Stomach (tissue), 9 donors: ENCODE data around the gene POC1A. TPM values are rescaled to one million over a fixed set of nuclear protein-coding genes. Genes with fewer than 3 reads are reported as not detected.

Experiments used
- DNase-seq, 2 donors: peaks; one replicate each; pipeline versions ENCODE4 v3.0.0 to v3.0.0-alpha.2; 2013 to 2019
- H3K27ac ChIP-seq, 5 donors: fragments of 200-600 bp in 4 of 5; sonication (generic) in 4 of 5; one replicate each; pipeline ENCODE4 v1.5.1; 2013 to 2019; ENCODE audit warnings: mild to moderate bottlenecking in 1 of 5, moderate library complexity in 1 of 5
- H3K27me3 ChIP-seq, 3 donors: fragments of 200-600 bp; sonication (generic); one replicate each; pipeline ENCODE4 v1.5.1; 2017 to 2019; ENCODE audit warnings: mixed run types in 1 of 3
- H3K36me3 ChIP-seq, 4 donors: fragments of 200-600 bp; sonication (generic); 1 replicate in 3 of 4; 2 replicates in 1 of 4; pipeline ENCODE4 v1.5.1; 2016 to 2019
- H3K4me1 ChIP-seq, 4 donors: fragments of 200-600 bp; sonication (generic); one replicate each; pipeline ENCODE4 v1.5.1; 2016 to 2019
- H3K4me3 ChIP-seq, 4 donors: fragments of 200-600 bp; sonication (generic) in 3 of 4; one replicate each; pipeline ENCODE4 v1.5.1; 2016 to 2019; ENCODE audit warnings: mild to moderate bottlenecking in 1 of 4
- H3K9me3 ChIP-seq, 4 donors: fragments of 200-600 bp; sonication (generic); one replicate each; pipeline ENCODE4 v1.5.1; 2016 to 2019
- CTCF ChIP-seq, 7 experiments: fragments of 450-650 bp in 4 of 7; fragments of 200-600 bp in 3 of 7; sonication (generic) in 3 of 7; IDR thresholded peaks; one replicate each; pipeline ENCODE4 v1.5.1; 2016 to 2019; ENCODE audit warnings: antibody characterized with exemption in 7 of 7, control low read depth in 2 of 7, mild to moderate bottlenecking in 1 of 7
- EP300 ChIP-seq: sonication (generic); formaldehyde crosslinking; IDR thresholded peaks from one replicate; pipeline ENCODE4 v1.6.1; 2017; ENCODE audit warnings: antibody characterized with exemption
- POLR2A ChIP-seq, 4 donors: fragments of 450-650 bp; IDR thresholded peaks; one replicate each; pipeline ENCODE4 v1.6.1; 2016; ENCODE audit warnings: antibody characterized with exemption in 4 of 4, control low read depth in 2 of 4, mild to moderate bottlenecking in 1 of 4, moderate library complexity in 1 of 4
- POLR2AphosphoS5 ChIP-seq, 3 donors: sonication (generic); formaldehyde crosslinking; IDR thresholded peaks; one replicate each; pipeline ENCODE4 v1.6.1; 2016; ENCODE audit warnings: antibody characterized with exemption in 3 of 3
- WGBS, 5 donors: extraction: QIAGEN DNeasy Blood & Tissue Kit in 3 of 5; methylation state at CpG; one replicate each; pipeline versions ENCODE4 v1.1.5 to v1.1.7; 2013 to 2018; 5-methylcytosine and 5-hydroxymethylcytosine counted together
- intact Hi-C: fragments of 100-400 bp; cut with DNase I; formaldehyde crosslinking; loops from one replicate; pipeline ENCODE4 v1.15.1; 2023; ENCODE audit warnings: low total_unique reads
- polyA plus RNA-seq, 3 donors: library from polyadenylated mRNA; stranded (reverse); fragments of 200-250 nt; gene quantifications; one replicate each; pipeline ENCODE4 v1.2.3, GENCODE V29; 2013
- total RNA-seq, 5 donors: library from RNA; depleted of rRNA; stranded (reverse); fragments of >200 nt; gene quantifications; one replicate each; pipeline versions ENCODE4 v1.1.0 to v1.2.3, GENCODE V29; 2014 to 2016
- donor health status: healthy with polysubstance abuse.
- donor health status: Bipolar disorder and iron deficiency.
- donor health status: healthy.

Gene POC1A
- total and polyA plus RNA-seq, 8 donors: 1.8 to 23.2 (median 3.5) TPM; not detected in 1

GRCh38 chr3:52078781-52079560 is 75.3 kb downstream of the POC1A start:
- 93 to 96% (median 94%) methylated on average over 19 of the region's 19 CpGs for WGBS, 5 donors
- Histone ChIP-seq H3K9me3 (no peaks in the 10 kb centered on the region), H3K27ac (no peak overlapping the region), H3K36me3 (no peaks in the 10 kb centered on the region), H3K27me3 (no peaks in the 10 kb centered on the region), H3K4me1 (peaks cover 0 to 16% (median 2%) of the 10 kb centered on the region in 4 donors), H3K4me3 (no peak overlapping the region)
- DNase-seq: no peak
- no peak for TF ChIP-seq POLR2AphosphoS5 (IDR thresholded peaks at IDR 0.05)
- TF ChIP-seq POLR2A (IDR thresholded peaks at IDR 0.05): no peak
- no peak for TF ChIP-seq CTCF (IDR thresholded peaks at IDR 0.05)
- no peak for TF ChIP-seq EP300
- intact Hi-C loops: no loop called here

- H3K9me3 ChIP-seq: no peaks in the 10 kb centered on the region
- TF ChIP-seq POLR2AphosphoS5 (IDR thresholded peaks at IDR 0.05) (no peak), EP300 (no peak), CTCF (IDR thresholded peaks at IDR 0.05) (no peak), POLR2A (IDR thresholded peaks at IDR 0.05) (no peak)
- no peaks in the 10 kb centered on the region for H3K36me3 ChIP-seq
- H3K4me1 ChIP-seq: peaks cover 0 to 16% (median 2%) of the 10 kb centered on the region in 4 donors
- 47 to 61% (median 55%) methylated on average over 3 of the region's 3 CpGs for WGBS, 5 donors
- no peaks in the 10 kb centered on the region for H3K27me3 ChIP-seq
- intact Hi-C loops: no loop called here
- H3K27ac ChIP-seq: peak overlapping the region in 1 of 5 donors; percentile 30
- DNase-seq: no peak
- H3K4me3 ChIP-seq: no peak overlapping the region
These were observed 76.3 kb downstream of the POC1A start for GRCh38 chr3:52077925-52078324.

- WGBS, 5 donors: 73 to 89% (median 84%) methylated on average over 14 of the region's 14 CpGs
- Histone ChIP-seq H3K27ac (peak overlapping the region in 1 of 5 donors; percentile 30), H3K9me3 (no peaks in the 10 kb centered on the region)
These were observed 77.1 kb downstream of the POC1A start for GRCh38 chr3:52076896-52077780.

More at GRCh38 chr3:52076896-52077780, 77.1 kb downstream of the POC1A start:
- peak in 1 of 2 donors; percentile 78 for DNase-seq
- Histone ChIP-seq H3K36me3 (no peaks in the 10 kb centered on the region), H3K27me3 (no peaks in the 10 kb centered on the region), H3K4me1 (peaks cover 0 to 16% (median 2%) of the 10 kb centered on the region in 4 donors), H3K4me3 (no peak overlapping the region)
- intact Hi-C loops: no loop called here
- TF ChIP-seq CTCF (IDR thresholded peaks at IDR 0.05) (no peak), EP300 (no peak), POLR2A (IDR thresholded peaks at IDR 0.05) (no peak), POLR2AphosphoS5 (IDR thresholded peaks at IDR 0.05) (no peak)
